H1 (cell line): ENCODE data around the gene EVPL. TPM values are rescaled to one million over a fixed set of nuclear protein-coding genes. Genes with fewer than 3 reads are reported as not detected.

Experiments used
- HDAC2 ChIP-seq, 2 experiments: fragments of 300-600 bp in 1 of 2; sonication (generic) in 1 of 2; IDR thresholded peaks; 2 replicates each; pipeline ENCODE4 v1.6.1; 2011 to 2012; ENCODE audit warnings: low read depth in 2 of 2, low read length in 2 of 2, mild to moderate bottlenecking in 2 of 2, moderate library complexity in 2 of 2, borderline replicate concordance in 1 of 2, inconsistent platforms in 1 of 2
- RAD21 ChIP-seq, 2 experiments: IDR thresholded peaks in 1 of 2; conservative IDR thresholded peaks in 1 of 2; 2 replicates each; pipeline ENCODE4 v1.6.1; 2011; ENCODE audit warnings: low read depth in 2 of 2, low read length in 2 of 2, improper control_type of control experiment in 1 of 2, inconsistent platforms in 1 of 2, mild to moderate bottlenecking in 1 of 2, moderate library complexity in 1 of 2
- TAF1 ChIP-seq: IDR thresholded peaks from 2 replicates; pipeline ENCODE4 v1.6.1; 2011; ENCODE audit warnings: mild to moderate bottlenecking, low read depth, low read length
- polyA plus RNA-seq, 7 experiments: library from polyadenylated mRNA; depleted of rRNA in 3 of 7; stranded (reverse) in 5 of 7; unstranded in 2 of 7; fragments of >200 nt in 5 of 7; fragments of 200-250 nt in 2 of 7; gene quantifications; 1 replicate in 5 of 7; 2 replicates in 1 of 7; 4 replicates in 1 of 7; pipeline versions ENCODE4 v1.2.1 to v1.2.3, GENCODE V29; 2011 to 2013; ENCODE audit warnings: missing spikeins in 2 of 7, mixed read lengths in 2 of 7
- total RNA-seq: library from RNA; stranded (reverse); fragmentation: NEBNext Ultra II Directional; extraction: Animal tissue kit (Norgen Biotek cat#: 25700); gene quantifications from 2 replicates; pipeline ENCODE4 v1.2.1, GENCODE V29; 2021

The EVPL gene
- total and polyA plus RNA-seq, 2 of the 8 experiments (the other 6 are each of a cell fraction or from before 2014, with no cell fraction given) = 0.20 to 0.99 TPM

GRCh38 chr17:76004750-76005262 lies 22.3 kb downstream of the EVPL start (continued):
- TF ChIP-seq RAD21 (IDR thresholded peaks at IDR 0.05 in 1 of 2, conservative IDR thresholded peaks at IDR 0.05 in 1 of 2; ENCODE audit: low read depth in 2 of 2, low read length in 2 of 2) = no peak
- no peak for TF ChIP-seq HDAC2 (IDR thresholded peaks at IDR 0.05; ENCODE audit: borderline replicate concordance in 1 of 2, low read depth in 2 of 2, low read length in 2 of 2)
- no peak for TF ChIP-seq TAF1
